NCI-H345 treated with DMSO at 0.1 percent for 48 hours (cell line): ENCODE results near the gene COPS2.
"Not testable (repeated sequence)": the region's sequence is repeated elsewhere in the genome, so short reads cannot be mapped to it uniquely, and the experiment has no call there.

Source experiments
- DNase-seq: peaks from one replicate; lab custom pipeline; 2025; ENCODE audit not compliant: unreplicated experiment; lab: John Stamatoyannopoulos, UW

Gene COPS2

GRCh38 chr15:49155110-49155833 lies at the start of gene COPS2:
Gene COPS2, minus strand, starts transcription at chr15:49155599. Its CDS starts 21 bp downstream, at chr15:49155578.
- peak; percentile 75 for DNase-seq

DNA sequence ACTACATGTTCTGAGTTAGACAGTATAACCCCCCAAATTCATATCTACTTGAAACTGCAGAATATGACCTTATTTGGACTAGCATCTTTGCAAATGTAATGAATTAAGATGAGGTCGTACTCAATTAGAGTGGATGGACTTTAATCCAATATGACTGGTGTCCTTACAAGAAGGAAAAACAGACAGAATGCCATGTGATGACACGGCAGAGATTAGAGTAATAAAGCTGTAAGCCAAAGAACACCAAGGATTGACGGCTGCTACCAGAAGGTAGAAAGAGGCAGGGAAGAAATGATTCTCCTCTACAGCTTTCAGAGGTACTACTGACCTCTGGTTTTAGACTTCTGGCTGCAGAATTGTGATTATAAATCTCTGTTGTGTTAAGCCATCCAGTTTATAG lies 44.9 kb upstream of the COPS2 start:
- no peak for DNase-seq

DNA sequence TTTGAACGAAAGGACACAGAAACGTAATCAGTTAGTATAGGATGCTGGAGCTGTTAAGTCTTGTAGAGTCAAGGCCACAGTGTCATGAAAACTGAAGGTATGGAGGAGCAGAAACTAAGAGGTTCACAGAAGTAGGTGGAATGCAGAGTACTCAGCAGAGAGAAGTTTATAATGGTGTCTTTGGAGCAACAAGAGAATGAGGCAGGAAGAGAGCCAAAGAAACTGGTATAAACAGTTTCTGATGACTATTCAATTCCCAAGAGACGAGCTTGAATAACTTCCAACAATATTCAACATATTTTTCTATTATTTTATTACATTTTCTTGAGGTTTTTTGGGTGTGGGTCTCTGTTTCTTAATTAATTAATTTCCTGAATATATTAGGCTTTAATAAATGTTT lies 44.3 kb upstream of the COPS2 start:
- no peak for DNase-seq

DNA sequence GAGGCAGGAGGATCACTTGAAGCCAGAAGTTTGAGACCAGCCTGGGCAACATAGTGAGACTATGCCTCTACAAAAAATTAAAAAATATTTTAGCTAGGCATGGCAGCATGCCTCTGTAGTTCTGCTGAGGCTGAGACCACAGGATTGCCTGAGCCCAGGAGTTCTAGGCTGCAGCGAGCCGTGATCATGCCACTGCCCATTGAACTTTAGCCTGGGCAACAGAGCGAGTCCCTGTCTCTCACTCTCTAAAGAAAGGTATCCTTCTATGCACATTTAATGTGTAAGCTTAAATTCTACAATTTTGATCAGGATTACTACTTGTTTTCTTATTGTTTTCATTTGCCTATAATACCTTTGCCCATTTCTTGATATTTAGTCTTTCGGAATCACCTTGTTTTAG lies 41.5 kb upstream of the COPS2 start:
- DNase-seq: no peak

DNA sequence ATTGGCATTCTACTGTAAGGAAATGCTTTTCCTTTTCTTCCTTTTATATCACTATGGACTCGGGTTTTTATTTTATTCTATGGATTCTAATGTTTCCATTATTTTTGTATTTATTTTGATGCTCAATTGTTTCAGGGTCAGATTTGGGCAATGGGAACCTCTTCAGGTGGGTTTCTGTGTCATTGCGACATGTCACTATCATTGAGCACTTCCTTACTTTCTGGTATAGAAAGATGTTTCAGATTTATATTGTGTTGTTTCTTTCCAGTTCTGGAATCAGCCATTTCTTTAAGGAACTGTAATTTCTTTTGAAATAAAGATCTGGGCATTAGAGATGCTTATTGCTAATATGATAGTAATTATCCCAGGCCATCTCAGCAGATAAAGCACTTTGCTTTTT lies 36.5 kb upstream of the COPS2 start:
- no peak for DNase-seq

GRCh38 chr15:49190586-49190985 lies 35.2 kb upstream of the COPS2 start:
- no peak for DNase-seq

DNA sequence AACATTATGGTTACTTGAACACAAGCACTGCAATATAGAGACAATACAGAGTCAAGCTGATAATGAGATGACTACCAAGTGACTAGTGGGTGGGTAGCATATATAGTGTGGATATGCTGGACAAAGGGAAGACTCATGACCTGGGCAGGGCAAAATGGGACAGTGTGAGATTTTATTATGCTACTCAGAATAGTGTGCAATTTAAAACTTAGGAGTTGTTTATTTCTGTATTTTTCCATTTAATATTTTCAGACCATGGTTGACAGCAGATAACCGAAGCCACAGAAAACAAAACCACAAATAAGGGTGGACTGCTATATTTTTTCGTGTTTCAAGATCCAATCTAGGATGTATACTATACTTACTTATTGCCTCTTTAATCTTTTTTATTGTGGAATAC lies 34.2 kb upstream of the COPS2 start:
- no peak for DNase-seq

DNA sequence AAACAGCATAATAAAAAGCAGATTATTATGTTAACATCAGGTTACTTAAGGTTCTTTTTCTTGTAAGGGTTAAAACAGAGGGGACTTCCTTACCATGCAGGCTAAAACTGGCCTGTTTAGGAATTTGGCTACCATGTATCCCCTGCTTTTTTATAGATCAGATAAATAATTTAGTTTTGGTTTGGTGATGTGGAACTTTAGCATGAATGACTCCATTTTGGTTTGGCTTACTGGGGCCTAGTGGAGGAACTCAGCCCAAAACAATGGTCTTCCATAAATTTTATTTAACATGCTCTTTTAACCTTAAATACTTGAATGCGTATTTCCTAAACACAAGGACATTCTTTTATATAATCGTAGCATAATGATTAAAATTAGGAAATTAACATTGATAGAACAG lies 33.5 kb upstream of the COPS2 start:
- no peak for DNase-seq

DNA sequence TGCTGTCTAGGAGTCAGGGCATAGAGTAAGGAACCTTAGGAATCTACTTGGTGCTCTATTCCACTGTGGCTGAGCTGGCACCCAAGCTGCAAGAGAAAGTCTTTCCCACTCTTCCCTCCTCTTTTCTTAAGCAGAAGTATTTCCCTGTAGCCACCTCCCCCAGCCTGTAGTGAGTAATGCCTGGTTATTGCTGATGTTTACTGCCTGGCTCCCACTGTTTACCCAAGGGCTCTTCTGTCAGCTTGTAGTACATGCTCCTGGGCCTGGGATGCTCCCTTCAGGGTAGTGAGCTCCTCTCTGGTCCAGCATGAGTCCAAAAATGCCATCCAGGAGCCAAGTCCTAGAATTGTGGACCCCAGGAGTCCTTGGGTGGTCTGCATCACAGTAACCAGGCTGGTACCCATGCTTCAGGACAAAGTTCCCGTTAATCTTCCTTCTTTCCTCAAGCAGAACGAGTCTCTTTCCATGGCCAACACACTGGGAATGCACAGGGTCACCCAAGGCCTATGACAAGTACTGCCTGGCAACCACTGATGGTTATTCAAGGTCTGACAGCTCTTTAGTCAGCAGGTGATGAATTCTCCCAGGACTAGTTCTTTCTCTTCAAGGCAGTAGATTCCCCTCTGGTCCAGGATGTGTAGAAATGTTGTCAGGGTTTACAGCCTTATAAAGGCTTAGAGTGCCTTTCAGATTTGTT lies 32.3 kb upstream of the COPS2 start:
- no peak for DNase-seq

DNA sequence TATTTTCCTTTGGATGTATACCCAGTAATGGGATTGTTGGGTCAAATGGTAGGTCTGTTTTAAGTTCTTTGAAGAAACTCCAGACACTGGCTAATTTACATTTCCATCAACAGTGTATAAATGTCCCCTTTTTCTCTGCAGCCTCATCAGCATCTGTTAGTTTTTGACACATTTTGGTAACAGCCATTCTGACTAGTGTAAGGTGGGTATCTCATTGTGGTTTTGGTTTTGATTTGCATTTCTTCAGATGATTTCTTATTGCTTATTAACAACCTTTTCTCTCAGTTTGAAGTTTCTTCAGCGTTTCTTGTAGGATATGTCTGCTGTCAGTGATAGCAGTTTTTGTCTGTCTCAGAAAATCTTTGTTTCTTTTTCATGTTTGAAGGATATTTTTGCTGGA lies 30.1 kb upstream of the COPS2 start:
- no peak for DNase-seq

DNA sequence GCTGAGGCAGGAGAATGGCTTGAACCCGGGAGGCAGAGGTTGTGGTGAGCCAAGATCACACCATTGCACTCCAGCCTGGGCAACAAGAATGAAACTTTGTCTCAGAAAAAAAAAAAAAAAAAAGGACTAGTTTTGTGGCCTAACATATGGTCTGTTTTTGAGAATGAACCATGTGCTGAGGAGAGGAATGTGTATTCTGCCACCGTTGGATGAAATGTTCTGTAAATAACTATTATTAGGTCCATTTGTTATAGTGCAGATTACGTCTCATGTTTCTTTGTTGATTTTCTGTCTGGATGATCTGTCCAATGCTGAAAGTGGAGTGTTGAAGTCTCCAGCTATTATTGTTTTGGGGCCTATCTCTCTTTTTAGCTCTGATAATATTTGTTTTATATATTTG lies 28.3 kb upstream of the COPS2 start:
- DNase-seq: not testable (repeated sequence)

DNA sequence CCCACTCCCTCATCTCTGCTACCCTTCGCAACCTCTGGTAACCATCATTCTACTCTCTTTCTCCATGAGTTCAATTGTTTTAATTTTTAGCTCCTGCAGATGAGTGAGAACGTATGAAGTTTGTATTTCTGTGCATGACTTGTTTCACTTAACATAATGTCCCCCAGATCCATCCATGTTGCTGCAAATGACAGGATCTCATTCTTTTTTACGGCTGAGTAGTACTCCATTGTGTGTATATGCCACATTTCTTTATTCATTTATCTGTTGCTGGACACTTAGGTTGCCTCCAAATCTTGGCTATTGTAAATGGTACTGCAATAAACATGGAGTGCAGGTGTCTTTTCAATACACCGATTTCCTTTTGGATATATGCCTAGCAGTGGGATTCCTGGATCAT lies 26.7 kb upstream of the COPS2 start:
- DNase-seq: no peak

- DNase-seq: no peak
Observed at GRCh38 chr15:49179433-49180190, 24.2 kb upstream of the COPS2 start.

- no peak for DNase-seq
Observed at GRCh38 chr15:49178497-49178896, 23.1 kb upstream of the COPS2 start.

DNA sequence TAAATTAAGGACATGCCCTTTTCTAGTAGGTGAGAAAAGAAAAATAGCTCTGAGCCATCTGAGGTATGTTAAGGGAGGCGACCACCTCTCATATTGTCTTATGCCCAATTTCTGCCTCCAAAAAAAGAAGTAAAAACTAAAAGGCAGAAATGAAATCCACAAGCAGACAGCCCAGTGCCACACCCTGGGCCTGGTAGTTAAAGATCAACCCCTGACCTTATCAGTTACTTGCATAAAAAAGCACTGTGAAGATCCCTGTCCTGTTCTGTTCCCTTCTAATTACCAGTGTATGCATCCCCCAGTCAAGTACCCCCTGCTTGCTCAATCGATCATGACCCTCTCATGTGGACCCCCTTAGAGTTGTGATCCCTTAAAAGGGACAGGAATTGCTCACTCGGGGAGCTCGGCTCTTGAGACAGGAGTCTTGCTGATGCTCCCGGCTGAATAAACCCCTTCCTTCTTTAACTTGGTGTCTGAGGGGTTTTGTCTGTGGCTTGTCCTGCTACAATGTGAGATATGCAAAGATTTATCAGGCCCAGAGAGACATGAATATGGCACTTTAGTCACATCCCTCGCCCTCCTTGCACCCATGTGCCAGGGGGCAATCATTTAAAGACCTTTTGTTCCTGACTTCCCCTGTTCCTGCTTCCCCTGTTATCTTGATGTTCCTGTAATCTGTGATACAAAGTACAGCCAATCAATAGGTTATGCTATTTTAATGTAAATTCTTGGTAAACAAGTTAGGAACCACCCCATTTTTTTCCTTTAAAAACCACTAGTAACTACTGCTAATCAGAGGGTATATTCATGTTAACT lies 20.4 kb upstream of the COPS2 start:
- DNase-seq: not testable (repeated sequence)

- DNase-seq: no peak
Observed at GRCh38 chr15:49174902-49175301, 19.5 kb upstream of the COPS2 start.

- no peak for DNase-seq
Observed at GRCh38 chr15:49171790-49172189, 16.4 kb upstream of the COPS2 start.

DNA sequence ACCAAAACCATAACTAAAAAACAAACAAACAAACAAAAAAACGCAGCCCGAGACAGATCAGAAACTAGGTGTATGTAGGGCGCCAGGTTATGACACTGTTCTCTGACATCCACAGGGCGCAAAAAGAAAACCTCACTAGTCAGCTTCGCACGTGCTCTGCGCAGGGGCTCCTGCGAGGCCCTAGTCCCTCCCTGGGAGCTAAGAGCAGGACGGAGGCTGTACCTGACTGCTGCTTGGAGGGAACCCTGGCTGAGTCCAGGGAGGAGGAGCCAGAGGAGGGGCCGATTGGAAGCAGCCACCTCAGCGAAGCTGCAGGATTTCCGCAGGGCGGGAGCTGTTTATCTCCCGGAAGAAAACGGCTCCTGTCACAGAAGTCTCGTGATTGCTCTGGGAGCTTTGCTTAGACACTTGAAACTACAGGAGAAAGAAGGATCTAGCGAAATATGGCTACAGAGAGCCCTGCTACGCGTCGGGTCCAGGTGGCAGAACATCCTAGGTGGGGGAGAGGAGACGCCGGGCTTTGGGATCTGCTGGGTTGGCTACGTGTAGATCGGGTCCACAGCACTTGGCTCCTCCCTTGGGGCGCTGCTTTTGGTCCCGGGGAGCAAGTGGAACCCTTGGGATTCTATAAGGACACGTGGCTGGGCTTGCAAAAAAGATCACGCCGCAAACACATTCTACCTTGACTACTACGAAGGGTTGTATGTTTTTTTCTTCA lies 14.6 kb upstream of the COPS2 start, which contains the start of gene GALK2:
Gene GALK2, plus strand, starts transcription at position 368 of the 718 bp plus-strand sequence. Its CDS starts 76 bp downstream, at position 444.
- peak; percentile 45 for DNase-seq

DNA sequence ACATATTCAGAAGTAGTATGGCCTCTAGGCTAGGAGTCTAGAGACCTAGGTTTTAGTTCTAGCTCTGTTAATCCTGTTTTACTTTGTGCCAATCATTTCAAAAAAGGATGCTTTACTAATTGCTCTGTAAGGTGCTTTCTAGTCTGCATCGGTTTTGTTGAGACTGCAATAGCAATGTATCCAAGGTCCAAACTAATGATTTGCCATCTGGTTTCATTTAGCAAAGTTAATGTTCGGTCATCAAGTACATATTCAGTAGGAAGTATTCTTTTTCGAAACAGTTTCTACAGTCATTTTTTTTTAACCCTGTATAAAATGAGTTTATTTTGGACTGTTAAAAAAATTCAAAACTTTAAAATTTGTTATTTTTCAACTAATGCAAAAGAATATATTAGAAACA lies 12.6 kb upstream of the COPS2 start:
- DNase-seq: no peak

DNA sequence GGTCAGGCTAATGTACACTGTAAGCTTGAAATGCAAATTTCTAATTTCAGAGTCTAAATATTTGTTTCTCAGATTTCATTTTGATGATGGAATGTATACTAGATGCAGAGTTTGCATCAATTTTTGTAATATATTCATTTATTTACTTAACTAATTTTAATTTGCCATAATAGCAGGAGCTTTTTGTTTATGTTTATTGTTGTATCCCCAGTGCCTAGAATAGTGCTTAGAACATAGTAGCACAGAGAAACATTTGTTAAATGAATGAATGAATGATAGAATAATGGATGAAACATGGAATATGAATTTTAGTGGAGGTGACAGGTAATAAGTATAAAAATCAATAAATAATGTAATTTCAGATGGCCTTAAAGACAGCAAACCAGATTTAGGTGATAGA lies 9.5 kb upstream of the COPS2 start:
- no peak for DNase-seq
